Measurements from ENCODE around the gene STK32B. TPM values are rescaled to one million over a fixed set of nuclear protein-coding genes. Genes with fewer than 3 reads are reported as not detected.

The STK32B gene
- total RNA-seq, 1 donor from 2014 or later, result 2.5 TPM

- Mint-ChIP-seq H3K36me3 (ENCODE audit: unreplicated experiment) (peaks cover 3% of the 10 kb centered on the region), H3K9me3 (ENCODE audit: unreplicated experiment) (peaks cover 2% of the 10 kb centered on the region), H3K4me1 (ENCODE audit: low read depth, unreplicated experiment) (no peaks in the 10 kb centered on the region), H3K27me3 (ENCODE audit: unreplicated experiment) (no peaks in the 10 kb centered on the region), H3K4me3 (ENCODE audit: unreplicated experiment) (no peak overlapping the region), H3K27ac (ENCODE audit: unreplicated experiment) (no peak overlapping the region)
- no peak for TF ChIP-seq CTCF (IDR thresholded peaks at IDR 0.05; ENCODE audit: partially characterized antibody, unreplicated experiment)
- no peak for DNase-seq
These were observed 315.1 kb downstream of the STK32B start for GRCh38 chr4:5366421-5366820.

- Mint-ChIP-seq H3K36me3 (ENCODE audit: unreplicated experiment) (peaks cover 3% of the 10 kb centered on the region), H3K27me3 (ENCODE audit: unreplicated experiment) (no peaks in the 10 kb centered on the region), H3K9me3 (ENCODE audit: unreplicated experiment) (no peaks in the 10 kb centered on the region), H3K4me3 (ENCODE audit: unreplicated experiment) (no peak overlapping the region), H3K27ac (ENCODE audit: unreplicated experiment) (no peak overlapping the region), H3K4me1 (ENCODE audit: low read depth, unreplicated experiment) (no peaks in the 10 kb centered on the region)
- DNase-seq, result no peak
- no peak for TF ChIP-seq CTCF (IDR thresholded peaks at IDR 0.05; ENCODE audit: partially characterized antibody, unreplicated experiment)
These were observed 317.1 kb downstream of the STK32B start for GRCh38 chr4:5368426-5368825.

- no peak for DNase-seq
- H3K9me3 Mint-ChIP-seq (ENCODE audit: unreplicated experiment), result peaks cover 4% of the 10 kb centered on the region
- TF ChIP-seq CTCF (IDR thresholded peaks at IDR 0.05; ENCODE audit: partially characterized antibody, unreplicated experiment), result no peak
- peaks cover 8% of the 10 kb centered on the region for H3K36me3 Mint-ChIP-seq (ENCODE audit: unreplicated experiment)
- H3K4me3 Mint-ChIP-seq (ENCODE audit: unreplicated experiment), result no peak overlapping the region
- no peak overlapping the region for H3K27ac Mint-ChIP-seq (ENCODE audit: unreplicated experiment)
- H3K4me1 Mint-ChIP-seq (ENCODE audit: low read depth, unreplicated experiment), result no peaks in the 10 kb centered on the region
- peaks cover 2% of the 10 kb centered on the region for H3K27me3 Mint-ChIP-seq (ENCODE audit: unreplicated experiment)
These were observed 319.0 kb downstream of the STK32B start for GRCh38 chr4:5370286-5370685.

- peaks cover 2% of the 10 kb centered on the region for H3K27me3 Mint-ChIP-seq (ENCODE audit: unreplicated experiment)
- no peak for TF ChIP-seq CTCF (IDR thresholded peaks at IDR 0.05; ENCODE audit: partially characterized antibody, unreplicated experiment)
- H3K27ac Mint-ChIP-seq (ENCODE audit: unreplicated experiment), result no peak overlapping the region
- H3K4me3 Mint-ChIP-seq (ENCODE audit: unreplicated experiment), result no peak overlapping the region
- peaks cover 4% of the 10 kb centered on the region for H3K9me3 Mint-ChIP-seq (ENCODE audit: unreplicated experiment)
- peaks cover 8% of the 10 kb centered on the region for H3K36me3 Mint-ChIP-seq (ENCODE audit: unreplicated experiment)
- no peaks in the 10 kb centered on the region for H3K4me1 Mint-ChIP-seq (ENCODE audit: low read depth, unreplicated experiment)
- no peak for DNase-seq
These were observed 320.3 kb downstream of the STK32B start for GRCh38 chr4:5371415-5372190.

- Mint-ChIP-seq H3K27ac (ENCODE audit: unreplicated experiment) (no peak overlapping the region), H3K27me3 (ENCODE audit: unreplicated experiment) (peaks cover 2% of the 10 kb centered on the region), H3K4me3 (ENCODE audit: unreplicated experiment) (no peak overlapping the region), H3K36me3 (ENCODE audit: unreplicated experiment) (peaks cover 13% of the 10 kb centered on the region), H3K9me3 (ENCODE audit: unreplicated experiment) (peaks cover 4% of the 10 kb centered on the region), H3K4me1 (ENCODE audit: low read depth, unreplicated experiment) (no peaks in the 10 kb centered on the region)
- no peak for TF ChIP-seq CTCF (IDR thresholded peaks at IDR 0.05; ENCODE audit: partially characterized antibody, unreplicated experiment)
- no peak for DNase-seq
These were observed 320.9 kb downstream of the STK32B start for GRCh38 chr4:5372198-5372597.

Measured in glutamatergic neuron (in vitro differentiated cells).